Cardiac muscle cell (in vitro differentiated cells and primary cell): ENCODE measurements around the gene MPND. TPM values are rescaled to one million over a fixed set of nuclear protein-coding genes. Genes with fewer than 3 reads are reported as not detected.

Source experiments
- DNase-seq, 2 donors: peaks; one replicate each; pipeline versions ENCODE4 v3.0.0 to v3.0.0-alpha.2; 2010 to 2017; ENCODE audit warnings: low read depth in 1 of 2, low spot score in 1 of 2
- H3K27ac ChIP-seq: fragments of 200-600 bp; sonication (generic); 2 replicates; pipeline ENCODE4 v1.5.1; 2016
- H3K27me3 ChIP-seq: fragments of 200-600 bp; sonication (generic); 2 replicates; pipeline ENCODE4 v1.6.0; 2016; ENCODE audit warnings: control low read depth
- H3K36me3 ChIP-seq: fragments of 200-600 bp; sonication (generic); 2 replicates; pipeline ENCODE4 v1.5.1; 2016; ENCODE audit warnings: control low read depth
- H3K4me1 ChIP-seq: fragments of 200-600 bp; sonication (generic); 2 replicates; pipeline ENCODE4 v1.8.1; 2017; ENCODE audit warnings: low read depth, mild to moderate bottlenecking, mixed run types
- H3K4me3 ChIP-seq: fragments of 200-600 bp; sonication (generic); 2 replicates; pipeline ENCODE4 v1.5.1; 2016; ENCODE audit warnings: mild to moderate bottlenecking
- H3K9me3 ChIP-seq: fragments of 200-600 bp; sonication (generic); 2 replicates; pipeline ENCODE4 v1.5.1; 2017; ENCODE audit warnings: low read depth, mild to moderate bottlenecking, control low read depth
- polyA plus RNA-seq: library from polyadenylated mRNA; unstranded; fragments of >200 nt; fragmentation: Nextera tagmentation; extraction: Ambion mirVana; gene quantifications from 2 replicates; pipeline ENCODE4 v1.2.1, GENCODE V29; 2016
- total RNA-seq: library from RNA; depleted of rRNA; stranded (reverse); fragments of >200 nt; gene quantifications from 2 replicates; pipeline ENCODE4 v1.2.3, GENCODE V29; 2016
- TF ChIP-seq, protein P1 (sequence below): IDR thresholded peaks from 2 replicates; pipeline ENCODE4 v1.5.1; 2012; ENCODE audit warnings: low read depth, mild to moderate bottlenecking, low read length

The MPND gene
- total and polyA plus RNA-seq, 2 experiments from 2014 or later = 19.2 to 19.8 TPM

GRCh38 chr19:4354282-4354681, 10.9 kb downstream of the MPND start:
- no peaks in the 10 kb centered on the region for H3K9me3 ChIP-seq
- no peaks in the 10 kb centered on the region for H3K36me3 ChIP-seq
- no peaks in the 10 kb centered on the region for H3K4me1 ChIP-seq
- DNase-seq = no peak
- no peak overlapping the region for H3K4me3 ChIP-seq
- H3K27me3 ChIP-seq = no peaks in the 10 kb centered on the region
- H3K27ac ChIP-seq = no peak overlapping the region
- TF ChIP-seq, protein P1, sequence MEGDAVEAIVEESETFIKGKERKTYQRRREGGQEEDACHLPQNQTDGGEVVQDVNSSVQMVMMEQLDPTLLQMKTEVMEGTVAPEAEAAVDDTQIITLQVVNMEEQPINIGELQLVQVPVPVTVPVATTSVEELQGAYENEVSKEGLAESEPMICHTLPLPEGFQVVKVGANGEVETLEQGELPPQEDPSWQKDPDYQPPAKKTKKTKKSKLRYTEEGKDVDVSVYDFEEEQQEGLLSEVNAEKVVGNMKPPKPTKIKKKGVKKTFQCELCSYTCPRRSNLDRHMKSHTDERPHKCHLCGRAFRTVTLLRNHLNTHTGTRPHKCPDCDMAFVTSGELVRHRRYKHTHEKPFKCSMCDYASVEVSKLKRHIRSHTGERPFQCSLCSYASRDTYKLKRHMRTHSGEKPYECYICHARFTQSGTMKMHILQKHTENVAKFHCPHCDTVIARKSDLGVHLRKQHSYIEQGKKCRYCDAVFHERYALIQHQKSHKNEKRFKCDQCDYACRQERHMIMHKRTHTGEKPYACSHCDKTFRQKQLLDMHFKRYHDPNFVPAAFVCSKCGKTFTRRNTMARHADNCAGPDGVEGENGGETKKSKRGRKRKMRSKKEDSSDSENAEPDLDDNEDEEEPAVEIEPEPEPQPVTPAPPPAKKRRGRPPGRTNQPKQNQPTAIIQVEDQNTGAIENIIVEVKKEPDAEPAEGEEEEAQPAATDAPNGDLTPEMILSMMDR = no peak

GRCh38 chr19:4354897-4355296, 11.5 kb downstream of the MPND start:
- DNase-seq = no peak
- TF ChIP-seq, protein P1 = no peak

DNA sequence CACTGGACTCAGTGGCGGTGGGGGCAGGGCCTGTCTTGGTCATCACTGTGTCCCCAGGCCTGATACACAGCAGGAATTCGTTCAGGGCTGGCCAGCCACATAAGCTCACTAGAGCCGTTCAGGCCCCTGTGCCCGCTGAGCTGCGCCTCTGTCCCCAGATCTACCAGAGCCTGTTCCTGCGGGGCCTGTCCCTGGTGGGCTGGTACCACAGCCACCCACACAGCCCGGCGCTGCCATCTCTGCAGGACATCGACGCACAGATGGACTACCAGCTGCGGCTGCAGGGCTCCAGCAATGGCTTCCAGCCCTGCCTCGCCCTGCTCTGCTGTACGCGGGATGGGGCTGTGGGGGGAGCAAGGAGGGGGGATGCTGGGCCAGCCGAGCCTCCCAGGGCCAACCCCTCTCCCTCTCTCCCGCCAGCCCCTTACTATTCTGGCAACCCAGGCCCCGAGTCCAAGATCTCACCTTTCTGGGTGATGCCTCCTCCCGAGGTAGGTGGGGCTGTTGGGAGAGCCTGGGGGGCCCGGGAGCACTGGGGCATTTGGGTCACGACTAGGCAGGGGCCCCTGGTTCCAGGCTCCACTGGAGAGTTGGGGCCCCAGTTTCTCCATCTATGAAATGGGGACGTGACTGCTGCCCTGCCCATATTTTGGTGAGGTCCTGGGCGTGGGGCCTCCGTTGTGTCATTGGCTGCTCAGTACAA, 13.9 kb downstream of the MPND start:
- no peak for DNase-seq
- H3K27ac ChIP-seq = no peak overlapping the region
- H3K27me3 ChIP-seq = no peaks in the 10 kb centered on the region

More at GRCh38 chr19:4354897-4355296, 11.5 kb downstream of the MPND start:
- Histone ChIP-seq H3K4me1 (no peaks in the 10 kb centered on the region), H3K36me3 (peaks cover 2% of the 10 kb centered on the region), H3K27me3 (no peaks in the 10 kb centered on the region), H3K27ac (no peak overlapping the region), H3K4me3 (no peak overlapping the region), H3K9me3 (no peaks in the 10 kb centered on the region)

GRCh38 chr19:4357921-4358326, 14.6 kb downstream of the MPND start:
- DNase-seq = no peak
- no peaks in the 10 kb centered on the region for H3K27me3 ChIP-seq
- TF ChIP-seq, protein P1 = no peak
- no peaks in the 10 kb centered on the region for H3K4me1 ChIP-seq
- H3K9me3 ChIP-seq = no peaks in the 10 kb centered on the region
- peak overlapping the region; percentile 28 for H3K27ac ChIP-seq
- H3K36me3 ChIP-seq = peaks cover 15% of the 10 kb centered on the region
- H3K4me3 ChIP-seq = no peak overlapping the region

More for the DNA sequence above, 13.9 kb downstream of the MPND start:
- TF ChIP-seq, protein P1 = no peak
- Histone ChIP-seq H3K36me3 (peaks cover 12% of the 10 kb centered on the region), H3K4me3 (no peak overlapping the region), H3K9me3 (no peaks in the 10 kb centered on the region), H3K4me1 (no peaks in the 10 kb centered on the region)

GRCh38 chr19:4358709-4359626, 15.6 kb downstream of the MPND start:
- peaks cover 24% of the 10 kb centered on the region for H3K36me3 ChIP-seq
- peak overlapping the region; percentile 9 for H3K27ac ChIP-seq
- DNase-seq = no peak

More at GRCh38 chr19:4358709-4359626, 15.6 kb downstream of the MPND start:
- no peaks in the 10 kb centered on the region for H3K4me1 ChIP-seq
- no peaks in the 10 kb centered on the region for H3K27me3 ChIP-seq
- H3K4me3 ChIP-seq = no peak overlapping the region
- TF ChIP-seq, protein P1 = no peak
- no peaks in the 10 kb centered on the region for H3K9me3 ChIP-seq
